Measurements from ENCODE around the gene LIPK.
"Not testable (repeated sequence)": the region's sequence is repeated elsewhere in the genome, so short reads cannot be mapped to it uniquely, and the experiment has no call there.

Gene LIPK

DNA sequence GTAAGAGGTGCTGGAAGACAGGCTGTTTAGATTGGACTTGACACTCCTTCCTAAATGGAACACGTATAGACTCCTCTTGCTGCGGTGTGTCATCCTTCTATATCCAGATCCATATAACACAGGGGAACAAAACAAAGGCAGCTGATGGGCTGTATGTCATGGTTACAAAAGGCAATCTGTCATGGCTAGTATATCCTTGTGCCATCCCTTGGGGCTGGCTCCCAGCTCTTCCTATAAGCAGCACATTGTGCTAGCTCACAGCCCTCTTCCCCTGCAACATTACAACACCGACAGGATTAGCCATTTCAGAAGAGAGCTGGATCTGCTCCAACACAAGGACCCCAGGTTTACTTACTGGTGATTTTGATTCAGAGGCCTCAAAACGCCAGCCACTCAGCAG lies 15.3 kb downstream of the LIPK start:
- no peak for ATAC-seq

GRCh38 chr10:88725798-88726197 lies 19.7 kb downstream of the LIPK start:
- peak; percentile 30 to 32 for ATAC-seq

GRCh38 chr10:88728107-88728763 lies 22.2 kb downstream of the LIPK start:
- no peak for ATAC-seq

DNA sequence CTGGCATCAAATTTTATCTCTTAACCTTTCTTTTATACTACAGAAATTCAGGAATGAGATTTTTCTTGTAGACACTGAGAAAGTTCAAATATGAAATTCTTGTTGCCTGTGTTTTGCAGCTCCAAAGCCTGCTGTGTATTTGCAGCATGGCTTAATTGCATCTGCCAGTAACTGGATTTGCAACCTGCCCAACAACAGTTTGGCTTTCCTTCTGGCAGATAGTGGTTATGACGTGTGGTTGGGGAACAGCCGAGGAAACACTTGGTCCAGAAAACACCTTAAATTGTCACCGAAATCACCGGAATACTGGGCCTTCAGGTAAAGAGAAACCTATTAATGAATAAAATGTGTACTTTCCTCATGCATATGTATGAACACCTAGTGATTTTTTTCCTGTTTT lies 24.8 kb downstream of the LIPK start:
- ATAC-seq, result no peak

DNA sequence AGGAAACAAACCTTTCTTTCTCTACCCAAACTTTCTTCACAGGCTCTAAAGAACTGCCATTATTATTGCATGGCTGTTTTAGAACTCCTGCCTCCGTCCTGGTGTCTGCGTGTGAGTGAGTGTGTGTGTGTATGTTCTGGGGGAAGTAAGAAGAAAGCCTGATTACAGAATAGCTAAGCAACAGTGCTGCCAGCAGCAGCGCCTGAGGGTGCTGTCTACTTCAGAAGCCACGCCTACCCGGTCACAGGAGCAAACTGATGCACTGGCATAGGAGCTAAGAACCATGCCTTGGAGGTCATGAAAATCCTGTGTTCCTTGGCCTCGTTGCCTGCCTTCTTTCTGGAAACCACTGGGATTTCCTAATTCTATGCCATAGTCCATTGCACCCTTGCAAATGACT lies 25.2 kb downstream of the LIPK start:
- ATAC-seq, result no peak

DNA sequence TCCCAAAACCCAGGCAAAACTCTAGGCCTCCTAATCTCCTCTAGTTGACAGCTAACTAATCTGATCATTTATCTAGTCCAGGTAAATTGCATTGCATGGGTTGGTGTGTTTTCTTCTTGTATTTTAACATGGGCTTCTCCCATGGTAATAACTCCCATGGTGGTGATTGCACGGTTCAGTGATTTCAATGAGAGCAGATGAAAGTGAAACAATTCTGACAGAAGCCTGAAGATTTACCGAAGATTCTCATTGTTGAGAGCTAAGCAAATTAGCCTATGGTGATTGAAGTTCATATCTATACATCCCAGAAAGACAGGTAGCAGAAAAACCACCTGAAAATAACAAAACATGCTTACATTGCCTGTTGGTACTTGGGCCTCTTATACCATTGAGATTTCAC lies 27.2 kb downstream of the LIPK start:
- ATAC-seq, result no peak

DNA sequence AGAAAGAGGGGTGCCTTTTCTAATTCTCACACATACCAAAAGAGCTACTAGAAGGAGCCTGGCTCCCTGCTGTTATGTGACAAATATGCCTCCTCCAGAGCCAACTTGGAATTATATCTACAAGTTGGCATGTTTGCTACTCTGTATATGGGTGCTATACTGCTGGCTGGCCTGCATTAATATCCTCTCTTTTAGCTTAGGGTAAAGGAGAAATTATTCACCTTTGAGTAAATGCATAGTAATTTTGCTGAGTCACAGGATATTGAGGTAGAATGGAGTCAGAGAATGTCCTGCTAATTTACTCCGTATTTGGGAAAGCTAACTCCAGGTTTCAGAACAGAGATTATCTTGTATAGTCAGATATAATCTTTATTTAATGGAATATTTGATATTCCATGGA lies 29.6 kb downstream of the LIPK start:
- no peak for ATAC-seq

DNA sequence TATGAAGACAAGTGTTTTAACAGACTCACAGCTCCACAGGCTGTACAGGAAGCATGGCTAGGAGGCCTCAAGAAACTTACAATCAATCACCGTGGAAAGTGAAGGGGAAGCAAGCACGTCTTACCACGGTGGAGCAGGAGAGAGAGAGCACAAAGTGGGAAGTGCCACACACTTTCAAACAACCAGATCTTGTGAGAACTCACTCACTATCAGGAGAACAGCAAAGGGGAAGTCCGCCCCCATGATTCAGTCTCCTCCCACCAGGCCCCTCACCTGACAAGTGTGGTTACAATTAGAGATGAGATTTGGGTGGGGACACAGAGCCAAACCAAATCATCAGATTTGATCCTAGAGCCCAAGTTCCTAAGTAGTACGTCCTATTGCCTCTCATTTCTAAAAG lies 35.9 kb downstream of the LIPK start:
- not testable (repeated sequence) for ATAC-seq

DNA sequence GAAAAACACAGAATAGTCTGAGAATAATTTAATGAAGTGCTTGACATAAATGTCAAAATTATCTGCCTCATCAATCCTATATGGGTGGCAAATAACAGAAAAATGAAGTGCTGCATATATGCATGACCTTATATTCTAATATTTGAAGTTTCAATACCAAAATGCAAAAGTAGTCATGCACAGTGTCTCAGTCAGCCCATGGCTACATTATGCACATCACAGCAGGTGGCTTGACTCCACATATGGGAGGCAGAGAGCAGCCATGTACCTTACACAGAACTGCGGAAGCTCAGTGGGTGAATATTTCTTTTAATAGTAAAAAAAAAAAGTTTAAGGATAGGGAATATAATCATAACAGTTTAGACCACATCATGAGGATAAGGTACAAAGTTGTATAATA lies 36.4 kb downstream of the LIPK start:
- no peak for ATAC-seq

GRCh38 chr10:88744002-88744401 lies 38.0 kb downstream of the LIPK start:
- no peak for ATAC-seq

DNA sequence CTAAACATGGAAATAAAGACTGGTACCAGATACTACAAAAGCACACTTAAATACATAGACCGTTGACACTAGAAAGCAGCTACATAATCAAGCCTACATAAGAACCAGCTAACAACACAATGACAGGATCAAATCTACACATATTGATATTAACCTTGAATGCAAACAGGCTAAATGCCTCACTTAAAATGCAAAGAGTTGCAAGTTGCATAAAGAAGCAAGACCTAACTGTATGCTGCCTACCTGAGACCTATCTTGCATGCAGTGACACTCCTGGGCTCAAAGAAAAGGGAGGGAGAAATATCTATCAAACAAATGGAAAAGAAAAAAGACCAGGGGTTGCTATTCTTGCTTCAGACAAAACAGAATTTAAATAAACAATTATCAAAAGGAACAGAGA lies 39.6 kb downstream of the LIPK start:
- no peak for ATAC-seq

GRCh38 chr10:88754287-88754686 lies 48.2 kb downstream of the LIPK start:
- ATAC-seq, result no peak

DNA sequence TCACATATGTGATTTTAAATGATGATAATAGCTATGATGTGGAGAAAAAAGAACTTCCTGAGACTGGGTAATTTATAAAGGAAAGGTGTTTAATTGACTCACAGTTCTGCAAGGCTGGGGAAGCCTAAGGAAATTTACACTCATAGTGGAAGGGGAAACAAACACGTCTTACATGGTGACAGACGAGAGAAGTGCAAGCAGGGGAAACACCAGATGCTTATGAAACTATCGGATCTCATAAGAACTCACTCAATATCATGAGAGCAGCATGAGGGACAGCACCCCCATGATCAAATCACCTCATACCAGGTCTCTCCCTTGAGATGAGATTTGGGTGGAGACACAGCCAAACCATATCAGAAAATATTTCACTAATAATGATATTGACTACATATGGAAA lies 49.7 kb downstream of the LIPK start:
- peak; percentile 85 to 95 for ATAC-seq

DNA sequence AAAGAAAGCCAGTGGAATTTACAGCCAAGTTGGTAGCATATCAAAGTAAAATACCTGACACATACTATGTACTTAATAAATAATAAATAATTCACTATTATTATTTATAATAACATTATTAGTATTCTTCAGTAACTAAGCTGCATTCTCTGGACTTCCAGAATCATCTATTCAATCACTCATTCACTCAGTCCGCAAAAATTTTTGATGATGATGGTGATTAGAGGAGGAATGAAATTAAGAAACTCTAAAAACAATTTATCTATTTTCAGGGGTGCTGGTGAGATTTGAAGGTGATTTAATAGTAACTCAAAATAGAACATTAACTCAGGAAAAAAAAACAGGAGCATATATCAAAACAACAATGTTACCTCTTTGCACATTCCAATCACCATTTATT lies 50.6 kb downstream of the LIPK start:
- no peak for ATAC-seq

GRCh38 chr10:88759366-88760101 lies 53.5 kb downstream of the LIPK start, which contains the start of gene LIPN:
Gene LIPN, plus strand, starts transcription at chr10:88760020. Its CDS starts 1,386 bp downstream, at chr10:88761406.
- ATAC-seq, result peak in 1 of 2 donors; percentile 43

- no peak for ATAC-seq
Observed at GRCh38 chr10:88762906-88763305, 56.9 kb downstream of the LIPK start.

- ATAC-seq, result no peak
Observed at GRCh38 chr10:88763441-88763840, 57.4 kb downstream of the LIPK start.

DNA sequence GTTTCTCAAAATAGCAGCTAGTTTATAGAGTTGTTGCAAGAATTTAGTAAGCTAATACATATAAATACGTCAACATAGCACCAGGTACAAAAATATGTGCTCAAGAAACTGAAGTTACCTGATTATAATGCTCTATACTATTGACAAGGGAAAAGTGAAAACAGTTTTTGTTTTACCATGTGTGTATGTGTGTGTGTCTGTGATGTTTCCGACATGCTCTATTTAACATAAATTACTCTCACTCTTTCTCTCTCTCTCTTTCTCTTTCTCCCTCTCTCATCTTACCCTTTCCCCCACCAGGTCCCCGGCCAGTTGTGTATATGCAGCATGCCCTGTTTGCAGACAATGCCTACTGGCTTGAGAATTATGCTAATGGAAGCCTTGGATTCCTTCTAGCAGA lies 58.1 kb downstream of the LIPK start:
- no peak for ATAC-seq

GRCh38 chr10:88765816-88766215 lies 59.8 kb downstream of the LIPK start:
- no peak for ATAC-seq

- no peak for ATAC-seq
Observed at GRCh38 chr10:88769384-88769783, 63.3 kb downstream of the LIPK start.

DNA sequence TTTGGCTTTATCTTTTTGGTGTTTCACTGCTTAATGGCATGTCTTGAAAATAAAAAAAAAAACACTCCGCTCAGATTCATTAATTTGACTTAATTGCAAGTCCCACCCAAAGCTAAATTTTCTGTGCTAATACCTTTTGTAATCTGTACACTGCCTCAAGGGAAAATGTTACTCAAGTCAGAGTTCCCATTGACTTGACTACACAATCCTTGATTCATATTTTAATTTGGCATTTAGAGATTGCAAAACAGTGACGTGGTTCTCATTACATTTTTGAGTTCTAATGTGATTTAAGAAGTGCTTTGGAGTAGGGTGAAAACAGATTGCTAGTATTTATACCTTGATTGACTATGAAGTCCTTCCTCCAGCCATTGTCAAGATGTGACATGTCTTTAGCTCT lies 75.2 kb downstream of the LIPK start:
- no peak for ATAC-seq

GRCh38 chr10:88782222-88782621 lies 76.2 kb downstream of the LIPK start:
- no peak for ATAC-seq

DNA sequence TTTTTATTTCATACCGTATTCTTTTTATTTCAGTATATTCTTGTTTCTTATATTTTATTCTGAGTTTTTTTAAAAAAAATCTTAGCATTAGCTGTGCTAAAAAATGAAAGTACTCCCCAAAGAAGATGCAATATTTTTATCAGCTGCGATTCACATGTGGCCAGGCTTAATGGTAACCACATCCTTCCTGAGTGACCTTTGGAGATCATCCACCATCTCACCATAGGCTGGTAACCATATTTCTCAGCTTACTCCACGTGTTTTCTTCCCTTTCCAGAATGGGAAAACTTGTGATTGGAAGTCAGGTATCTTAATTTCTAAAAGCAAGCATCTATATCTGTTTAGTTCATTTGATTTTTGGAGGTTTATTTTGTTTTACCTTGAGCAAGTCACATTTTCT lies 77.7 kb downstream of the LIPK start:
- no peak for ATAC-seq

DNA sequence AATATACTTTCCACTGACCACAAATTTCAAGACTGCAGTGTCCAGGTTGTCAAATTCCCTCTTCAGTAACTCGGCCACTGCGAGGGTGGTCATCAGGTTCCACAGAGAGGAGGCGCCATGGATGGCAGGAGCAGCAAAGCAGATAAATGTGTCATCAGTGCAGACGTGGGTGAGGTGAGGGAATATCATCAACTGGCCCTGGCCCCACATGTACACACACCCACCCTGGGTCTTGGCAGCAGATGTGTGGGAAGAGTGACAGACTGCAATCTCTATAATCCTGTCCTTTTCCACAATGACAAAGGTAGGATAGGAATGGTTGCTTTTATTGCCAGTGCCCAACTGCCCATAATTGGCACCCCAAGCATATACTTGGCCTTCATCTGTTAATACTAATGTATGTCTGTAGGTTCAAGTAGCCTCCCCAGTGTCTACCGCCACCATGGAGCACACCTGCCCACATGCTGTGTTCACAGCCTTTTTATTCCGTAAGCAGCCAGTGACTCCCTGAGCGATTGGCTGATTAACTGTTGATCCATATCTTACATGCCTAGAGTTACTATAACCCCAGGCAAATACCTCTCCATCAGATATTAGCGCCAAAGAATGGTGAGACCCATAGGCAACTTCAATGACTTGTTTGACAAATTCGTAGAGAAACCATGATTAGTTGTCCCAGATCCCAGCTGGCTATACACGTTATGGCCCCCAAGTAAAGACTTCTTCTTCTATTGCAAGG lies 80.2 kb downstream of the LIPK start:
- ATAC-seq, result no peak
